Activated CD4-positive, alpha-beta T cell treated with anti-CD3 and anti-CD28 coated beads, Interleukin-2, amount 10 ng/mL, durations not matched to agents 7 days and 5 days (primary cell): ENCODE results near the gene ANKS1B. TPM values are rescaled to one million over a fixed set of nuclear protein-coding genes. Genes with fewer than 3 reads are reported as not detected.

Experiments
- CTCF ChIA-PET: fragments of 350-600 bp; sonication (Branson Sonifier 250); formaldehyde crosslinking; loops from one replicate; lab custom pipeline; 2021; ENCODE audit warnings: antibody characterized with exemption; lab: Charles Lee
- POLR2A ChIA-PET: fragments of 350-600 bp; sonication (Branson Sonifier 250); formaldehyde crosslinking; loops from one replicate; lab custom pipeline; 2021; ENCODE audit warnings: antibody characterized with exemption; lab: Charles Lee
- DNase-seq: peaks from one replicate; pipeline ENCODE4 v3.0.0-alpha.2; 2020
- H3K27ac Mint-ChIP-seq: one replicate; pipeline ENCODE4 v1.8.0; 2021; ENCODE audit warnings: mild to moderate bottlenecking, moderate library complexity, mixed read lengths
- H3K27me3 Mint-ChIP-seq: one replicate; pipeline ENCODE4 v1.8.0; 2021; ENCODE audit warnings: mixed read lengths
- H3K36me3 Mint-ChIP-seq: one replicate; pipeline ENCODE4 v1.8.0; 2021; ENCODE audit warnings: low read depth, mixed read lengths
- H3K4me1 Mint-ChIP-seq: one replicate; pipeline ENCODE4 v1.8.0; 2021; ENCODE audit warnings: mixed read lengths
- H3K4me3 Mint-ChIP-seq: one replicate; pipeline ENCODE4 v1.8.0; 2021; ENCODE audit warnings: mild to moderate bottlenecking, moderate library complexity, mixed read lengths
- H3K9me3 Mint-ChIP-seq: one replicate; pipeline ENCODE4 v1.8.0; 2021; ENCODE audit warnings: mixed read lengths
- total RNA-seq, 2 experiments: library from RNA; stranded (reverse); gene quantifications; one replicate each; pipeline ENCODE4 v1.2.3, GENCODE V29; 2021

Gene ANKS1B
- total RNA-seq, 2 experiments from 2014 or later: 0.17 to 0.25 TPM

DNA sequence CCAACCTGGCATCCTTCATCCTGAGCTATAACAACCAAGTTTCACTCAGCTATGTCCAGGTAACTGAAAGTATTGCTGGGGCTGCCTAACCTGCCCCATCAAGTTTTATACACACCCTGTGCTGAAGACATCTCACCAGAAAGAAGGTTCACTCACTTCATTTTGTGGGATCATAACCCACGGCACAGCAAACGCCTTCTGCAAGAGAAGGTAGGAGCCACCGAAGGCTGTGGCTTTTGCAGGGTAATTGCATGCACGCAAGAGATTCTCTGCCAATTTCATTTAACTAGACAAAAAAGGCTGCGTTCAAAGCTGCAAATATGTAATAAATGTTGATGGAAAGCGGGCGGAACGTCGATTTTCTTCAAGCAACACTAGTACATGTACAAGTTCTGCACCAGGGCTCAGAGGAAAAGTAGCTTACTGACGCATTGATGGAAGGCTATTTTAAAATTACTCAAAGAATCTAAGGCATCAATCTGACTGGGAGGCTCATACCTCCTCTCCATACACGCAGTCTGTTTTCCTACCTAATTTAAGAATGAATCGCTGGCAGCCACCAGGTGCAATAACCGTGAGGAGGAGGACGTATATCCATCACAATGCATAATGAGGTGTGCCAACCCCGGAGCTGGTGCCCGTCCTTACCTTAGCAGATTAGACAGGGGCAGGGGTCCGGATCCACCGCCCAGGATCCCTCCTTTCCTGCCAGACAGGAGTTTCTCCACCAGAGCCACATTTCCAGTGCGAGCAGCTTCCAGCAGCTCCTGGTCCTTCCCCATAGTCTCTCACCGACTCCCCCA, 1.1 kb downstream of the ANKS1B start:
- Mint-ChIP-seq H3K9me3 (no peaks in the 10 kb centered on the region), H3K4me3 (peak overlapping the region; percentile 61), H3K27ac (no peak overlapping the region), H3K27me3 (peaks cover 52% of the 10 kb centered on the region), H3K4me1 (peaks cover 13% of the 10 kb centered on the region), H3K36me3 (no peaks in the 10 kb centered on the region)
- CTCF ChIA-PET: interaction anchor here (0.5 to 1.7 kb wide), 2 partner anchors 11 to 315 kb away, joined by 3 read pairs; no protein-coding TSS in a partner anchor
- POLR2A ChIA-PET: no interaction called here
- no peak for DNase-seq

GRCh38 chr12:99981639-99982190, 3.0 kb downstream of the ANKS1B start:
- Mint-ChIP-seq H3K9me3 (no peaks in the 10 kb centered on the region), H3K36me3 (no peaks in the 10 kb centered on the region), H3K4me3 (no peak overlapping the region), H3K4me1 (peaks cover 13% of the 10 kb centered on the region), H3K27ac (no peak overlapping the region), H3K27me3 (peaks cover 59% of the 10 kb centered on the region)
- ChIA-PET CTCF (no interaction called here), POLR2A (no interaction called here)
- DNase-seq: no peak

DNA sequence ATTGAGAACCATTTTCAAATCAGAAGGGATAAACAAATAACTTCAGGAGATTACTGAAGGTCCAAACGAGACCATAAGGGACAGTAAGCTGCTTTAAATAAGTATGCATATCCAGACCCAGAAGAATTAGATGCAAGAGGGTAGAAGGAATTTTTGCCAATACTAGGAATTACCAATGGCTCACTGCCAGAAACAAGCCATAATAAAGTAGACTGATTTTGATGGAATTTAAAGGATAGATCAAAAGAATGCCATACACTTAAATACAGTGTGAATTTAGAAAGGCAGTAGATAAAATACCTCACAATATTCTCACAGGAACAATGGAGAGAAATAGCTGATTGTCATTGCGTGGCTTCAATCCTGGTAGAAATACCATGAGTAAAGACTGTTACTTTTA, 5.3 kb downstream of the ANKS1B start:
- no peaks in the 10 kb centered on the region for H3K9me3 Mint-ChIP-seq
- no peak overlapping the region for H3K27ac Mint-ChIP-seq
- no peaks in the 10 kb centered on the region for H3K36me3 Mint-ChIP-seq
- POLR2A ChIA-PET: no interaction called here
- CTCF ChIA-PET: no interaction called here
- H3K27me3 Mint-ChIP-seq: peaks cover 46% of the 10 kb centered on the region
- H3K4me1 Mint-ChIP-seq: peaks cover 8% of the 10 kb centered on the region
- H3K4me3 Mint-ChIP-seq: no peak overlapping the region
- no peak for DNase-seq

GRCh38 chr12:99978152-99978551, 6.6 kb downstream of the ANKS1B start:
- DNase-seq: no peak
- ChIA-PET CTCF (no interaction called here), POLR2A (no interaction called here)
- no peak overlapping the region for H3K27ac Mint-ChIP-seq
- no peak overlapping the region for H3K4me3 Mint-ChIP-seq
- H3K36me3 Mint-ChIP-seq: no peaks in the 10 kb centered on the region
- no peaks in the 10 kb centered on the region for H3K4me1 Mint-ChIP-seq
- peaks cover 33% of the 10 kb centered on the region for H3K27me3 Mint-ChIP-seq
- H3K9me3 Mint-ChIP-seq: no peaks in the 10 kb centered on the region

DNA sequence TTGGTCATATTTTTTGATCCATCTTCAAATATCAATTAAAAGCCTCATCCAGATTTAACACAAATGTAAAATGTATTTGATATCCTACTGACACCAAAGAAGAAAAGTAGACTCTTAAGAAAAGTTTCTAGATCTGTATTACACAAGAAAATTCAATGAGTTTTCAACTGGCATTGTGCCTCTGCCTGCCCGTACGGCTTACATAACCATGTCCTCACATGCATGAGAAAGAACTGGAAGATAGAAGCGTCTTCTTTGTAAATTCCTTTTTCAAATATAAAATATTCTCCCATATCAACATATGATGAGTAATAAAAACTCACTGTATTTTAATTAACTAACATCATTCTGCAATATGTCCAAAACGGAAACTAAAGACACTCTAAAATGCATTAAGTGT, 7.2 kb downstream of the ANKS1B start:
- ChIA-PET POLR2A (no interaction called here), CTCF (no interaction called here)
- Mint-ChIP-seq H3K27ac (no peak overlapping the region), H3K27me3 (peaks cover 27% of the 10 kb centered on the region), H3K4me3 (no peak overlapping the region), H3K36me3 (no peaks in the 10 kb centered on the region), H3K9me3 (no peaks in the 10 kb centered on the region), H3K4me1 (no peaks in the 10 kb centered on the region)
- DNase-seq: no peak

DNA sequence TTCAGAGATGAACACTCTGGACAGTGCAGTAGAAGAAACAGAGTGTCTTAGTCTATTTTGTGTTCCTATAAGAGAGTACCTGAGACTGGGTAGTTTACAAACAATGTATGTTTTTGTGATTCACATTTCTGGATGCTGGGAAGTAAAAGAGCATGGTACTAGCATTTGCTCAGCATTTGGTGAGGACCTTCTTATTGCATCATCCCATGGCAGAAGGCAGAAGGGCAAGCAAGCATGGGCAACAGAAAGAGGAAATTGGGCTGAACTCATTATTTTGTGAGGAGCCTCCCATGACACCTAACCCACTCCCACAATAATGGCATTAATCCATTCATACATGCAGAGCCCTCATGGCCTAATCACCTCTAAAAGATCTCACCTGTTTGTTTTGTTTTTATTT, 8.0 kb downstream of the ANKS1B start:
- CTCF ChIA-PET: no interaction called here
- no peak for DNase-seq
- no peak overlapping the region for H3K27ac Mint-ChIP-seq
- no peak overlapping the region for H3K4me3 Mint-ChIP-seq
- POLR2A ChIA-PET: no interaction called here
- H3K36me3 Mint-ChIP-seq: no peaks in the 10 kb centered on the region
- no peaks in the 10 kb centered on the region for H3K4me1 Mint-ChIP-seq
- no peaks in the 10 kb centered on the region for H3K9me3 Mint-ChIP-seq
- H3K27me3 Mint-ChIP-seq: peaks cover 24% of the 10 kb centered on the region

- H3K4me1 Mint-ChIP-seq: no peaks in the 10 kb centered on the region
- no peak overlapping the region for H3K4me3 Mint-ChIP-seq
- no peaks in the 10 kb centered on the region for H3K36me3 Mint-ChIP-seq
- H3K27me3 Mint-ChIP-seq: peaks cover 20% of the 10 kb centered on the region
- DNase-seq: no peak
- CTCF ChIA-PET: no interaction called here
- H3K9me3 Mint-ChIP-seq: no peaks in the 10 kb centered on the region
- no peak overlapping the region for H3K27ac Mint-ChIP-seq
- POLR2A ChIA-PET: no interaction called here
Observed at GRCh38 chr12:99975321-99975720, 9.4 kb downstream of the ANKS1B start.

DNA sequence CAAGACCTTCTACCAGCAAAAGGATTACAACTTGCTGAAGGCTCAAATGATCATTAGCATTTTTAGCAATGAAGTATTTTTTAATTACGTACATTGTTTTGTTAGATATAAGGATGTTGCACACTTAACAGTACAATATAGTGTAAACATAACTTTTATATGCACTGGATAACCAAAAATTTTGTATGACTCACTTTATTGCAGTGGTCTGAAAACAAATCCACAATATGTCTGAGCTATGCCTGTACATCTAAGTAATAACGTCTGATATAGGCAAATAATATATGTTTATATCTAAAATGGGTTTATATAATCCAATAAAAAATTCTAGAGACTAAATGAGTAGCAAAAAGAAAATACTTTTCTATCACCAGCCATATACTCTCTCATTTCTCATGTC, 10.6 kb downstream of the ANKS1B start:
- DNase-seq: no peak
- POLR2A ChIA-PET: no interaction called here
- CTCF ChIA-PET: no interaction called here
- Mint-ChIP-seq H3K36me3 (no peaks in the 10 kb centered on the region), H3K27ac (no peak overlapping the region), H3K4me3 (no peak overlapping the region), H3K4me1 (no peaks in the 10 kb centered on the region), H3K27me3 (peaks cover 13% of the 10 kb centered on the region), H3K9me3 (no peaks in the 10 kb centered on the region)

- no peaks in the 10 kb centered on the region for H3K36me3 Mint-ChIP-seq
- no peak overlapping the region for H3K4me3 Mint-ChIP-seq
- H3K4me1 Mint-ChIP-seq: no peaks in the 10 kb centered on the region
- DNase-seq: no peak
- no peak overlapping the region for H3K27ac Mint-ChIP-seq
- ChIA-PET CTCF (no interaction called here), POLR2A (no interaction called here)
- H3K27me3 Mint-ChIP-seq: no peaks in the 10 kb centered on the region
- H3K9me3 Mint-ChIP-seq: no peaks in the 10 kb centered on the region
Observed at GRCh38 chr12:99966429-99966828, 18.3 kb downstream of the ANKS1B start.

DNA sequence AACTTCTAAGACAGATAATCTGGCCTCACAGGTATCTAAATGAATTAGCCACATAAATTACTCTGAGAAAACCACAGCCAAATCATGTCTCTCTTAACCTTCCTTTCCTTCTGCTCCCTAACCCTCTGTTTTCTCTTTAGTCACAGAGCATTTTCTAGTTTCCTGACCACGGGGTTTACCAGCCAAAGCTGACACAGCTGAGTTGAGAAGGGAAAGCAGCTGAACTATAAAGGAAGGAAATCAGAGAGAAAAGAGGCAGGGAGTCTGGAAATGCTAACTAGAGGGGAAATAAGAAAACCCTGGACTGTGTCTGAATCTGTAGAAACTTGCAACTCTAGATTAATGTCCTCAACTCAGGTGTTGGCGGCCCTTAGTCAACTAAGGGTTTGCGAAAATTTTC, 24.4 kb downstream of the ANKS1B start:
- Mint-ChIP-seq H3K27me3 (no peaks in the 10 kb centered on the region), H3K4me3 (no peak overlapping the region), H3K9me3 (no peaks in the 10 kb centered on the region), H3K4me1 (no peaks in the 10 kb centered on the region), H3K27ac (no peak overlapping the region), H3K36me3 (no peaks in the 10 kb centered on the region)
- no peak for DNase-seq
- CTCF ChIA-PET: no interaction called here
- POLR2A ChIA-PET: no interaction called here

- DNase-seq: no peak
- CTCF ChIA-PET: interaction anchor here (0.7 kb wide), 1 partner anchor 9 kb away, joined by 3 read pairs; no protein-coding TSS in a partner anchor
- POLR2A ChIA-PET: no interaction called here
- H3K27me3 Mint-ChIP-seq: no peaks in the 10 kb centered on the region
- H3K9me3 Mint-ChIP-seq: no peaks in the 10 kb centered on the region
- no peaks in the 10 kb centered on the region for H3K4me1 Mint-ChIP-seq
- no peak overlapping the region for H3K27ac Mint-ChIP-seq
- no peak overlapping the region for H3K4me3 Mint-ChIP-seq
- H3K36me3 Mint-ChIP-seq: no peaks in the 10 kb centered on the region
Observed at GRCh38 chr12:99959549-99960170, 25.1 kb downstream of the ANKS1B start.

GRCh38 chr12:99957866-99958466, 26.8 kb downstream of the ANKS1B start:
- ChIA-PET POLR2A (no interaction called here), CTCF (no interaction called here)
- Mint-ChIP-seq H3K27ac (no peak overlapping the region), H3K9me3 (no peaks in the 10 kb centered on the region), H3K4me1 (no peaks in the 10 kb centered on the region), H3K27me3 (no peaks in the 10 kb centered on the region), H3K4me3 (no peak overlapping the region), H3K36me3 (no peaks in the 10 kb centered on the region)
- DNase-seq: no peak

DNA sequence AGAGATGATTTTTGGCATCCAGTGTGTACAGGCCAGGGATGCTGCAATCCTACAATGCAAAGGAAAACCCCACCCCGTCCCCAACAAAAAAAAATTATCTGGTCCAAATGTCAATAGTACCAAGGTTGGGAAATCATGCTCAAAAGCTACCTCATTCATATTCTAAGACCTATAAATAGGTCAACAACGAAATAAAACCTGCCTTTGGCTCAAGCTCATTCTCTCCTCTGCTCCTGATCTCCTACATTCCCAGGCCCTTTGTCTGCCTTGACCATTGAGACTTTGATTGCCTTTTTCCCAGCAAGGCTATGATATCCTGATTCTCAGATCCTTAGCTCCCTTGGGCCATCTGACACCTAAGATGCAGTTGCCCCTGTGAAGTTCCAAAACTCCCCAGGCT, 30.0 kb downstream of the ANKS1B start:
- Mint-ChIP-seq H3K27me3 (no peaks in the 10 kb centered on the region), H3K4me1 (no peaks in the 10 kb centered on the region), H3K27ac (no peak overlapping the region), H3K36me3 (no peaks in the 10 kb centered on the region), H3K9me3 (no peaks in the 10 kb centered on the region), H3K4me3 (no peak overlapping the region)
- no peak for DNase-seq
- CTCF ChIA-PET: no interaction called here
- POLR2A ChIA-PET: no interaction called here
